CD4-positive, alpha-beta T cell treated with Interleukin-17A for 4 hours (primary cell): ENCODE measurements around the gene NES.

ENCODE experiments used
- DNase-seq: peaks from one replicate; pipeline ENCODE4 v3.0.0-alpha.2; 2020; ENCODE audit warnings: mixed read lengths

The NES gene

DNA sequence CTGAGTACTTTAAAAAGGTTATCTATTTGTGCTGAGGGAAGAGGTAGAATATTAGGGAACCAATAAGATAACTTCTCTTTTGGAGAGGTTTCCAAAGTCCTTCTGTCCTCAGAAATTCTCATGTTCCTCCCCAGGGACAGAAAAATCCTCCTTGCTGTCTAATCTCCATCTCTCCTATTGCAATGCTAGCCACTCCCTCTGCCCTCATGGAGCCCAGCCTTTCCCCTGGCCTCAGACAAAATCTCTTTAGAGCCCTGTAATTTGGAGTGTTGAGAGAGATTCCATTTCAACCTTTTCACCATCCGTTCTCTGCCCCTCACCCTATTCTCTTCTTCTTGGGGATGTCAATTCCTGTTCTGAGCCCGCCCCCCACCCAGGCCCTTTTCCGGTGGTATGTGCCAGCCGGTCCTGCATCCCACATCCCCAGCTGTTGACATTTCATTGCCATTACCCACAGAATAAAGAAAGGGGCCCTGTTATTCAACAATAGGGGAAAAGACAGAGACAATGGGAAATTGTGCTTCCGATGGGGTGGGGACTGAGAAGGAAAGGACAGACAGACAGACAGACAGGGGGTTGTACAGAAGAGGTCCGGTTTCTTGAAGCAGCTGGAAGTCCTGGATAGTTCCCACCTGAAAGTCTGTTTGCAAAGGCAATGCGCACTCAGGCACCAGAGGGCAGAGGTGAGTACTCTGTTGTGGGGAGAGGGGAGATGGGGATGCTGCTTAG lies 58.2 kb downstream of the NES start, which contains the start of gene HAPLN2:
TSS of gene HAPLN2 (plus strand) at position 563 of the 729 bp plus-strand sequence. CDS start 4,076 bp downstream, outside the sequence.
- peak; percentile 45 for DNase-seq
